Gastroesophageal sphincter (tissue), 4 donors: ENCODE results near the gene ENG. TPM values are rescaled to one million over a fixed set of nuclear protein-coding genes. Genes with fewer than 3 reads are reported as not detected.
A peak's percentile ranks its signal among the peaks of the same experiment; 100 is the strongest.

ENCODE experiments used
- ATAC-seq: fragments of 150-250 bp; one replicate; pipeline ENCODE4 v1.9.1; 2016; ENCODE audit warnings: mild to moderate bottlenecking, moderate library complexity
- H3K27ac ChIP-seq, 4 donors: fragments of 200-600 bp; sonication (generic) in 3 of 4; 1 replicate in 3 of 4; 2 replicates in 1 of 4; pipeline ENCODE4 v1.5.1; 2016 to 2019
- H3K27me3 ChIP-seq: fragments of 200-600 bp; sonication (generic); one replicate; pipeline ENCODE4 v1.5.1; 2019
- H3K36me3 ChIP-seq, 2 donors: fragments of 200-600 bp; sonication (generic); one replicate each; pipeline ENCODE4 v1.5.1; 2019; ENCODE audit warnings: control low read depth in 1 of 2
- H3K4me1 ChIP-seq, 3 donors: fragments of 200-600 bp; sonication (generic); 1 replicate in 2 of 3; 2 replicates in 1 of 3; pipeline ENCODE4 v1.5.1; 2016 to 2019; ENCODE audit warnings: control low read depth in 2 of 3
- H3K4me3 ChIP-seq, 2 donors: fragments of 200-600 bp; sonication (generic); one replicate each; pipeline ENCODE4 v1.5.1; 2019; ENCODE audit warnings: mild to moderate bottlenecking in 1 of 2, moderate library complexity in 1 of 2
- H3K9me3 ChIP-seq, 3 donors: fragments of 200-600 bp; sonication (generic); one replicate each; pipeline ENCODE4 v1.5.1; 2017 to 2019; ENCODE audit warnings: control low read depth in 2 of 3
- CTCF ChIP-seq, 4 experiments: fragments of 200-600 bp in 2 of 4; fragments of 450-650 bp in 2 of 4; sonication (generic) in 1 of 4; IDR thresholded peaks; one replicate each; pipeline ENCODE4 v1.5.1; 2017 to 2019; ENCODE audit warnings: antibody characterized with exemption in 4 of 4, mild to moderate bottlenecking in 2 of 4, moderate library complexity in 2 of 4
- EP300 ChIP-seq: sonication (generic); formaldehyde crosslinking; IDR thresholded peaks from one replicate; pipeline ENCODE4 v1.6.1; 2017; ENCODE audit warnings: antibody characterized with exemption, mild to moderate bottlenecking
- POLR2A ChIP-seq, 2 donors: fragments of 450-650 bp; IDR thresholded peaks; one replicate each; pipeline ENCODE4 v1.6.1; 2017; ENCODE audit warnings: antibody characterized with exemption in 2 of 2, mild to moderate bottlenecking in 2 of 2, moderate library complexity in 1 of 2
- POLR2AphosphoS5 ChIP-seq: sonication (generic); formaldehyde crosslinking; IDR thresholded peaks from one replicate; pipeline ENCODE4 v1.6.1; 2017; ENCODE audit warnings: antibody characterized with exemption
- WGBS, 2 donors: methylation state at CpG; one replicate each; pipeline ENCODE4 v1.1.5; 2018; ENCODE audit warnings: low coverage in 1 of 2; 5-methylcytosine and 5-hydroxymethylcytosine counted together
- total RNA-seq, 4 donors: library from RNA; depleted of rRNA; stranded (reverse); fragments of >200 nt; gene quantifications; one replicate each; pipeline ENCODE4 v1.1.0, GENCODE V29; 2016

The ENG gene
- total RNA-seq, 4 donors from 2014 or later = 21.3 to 76.5 (median 48.0) TPM

GRCh38 chr9:127806871-127807270, 47.6 kb downstream of the ENG start:
- Histone ChIP-seq H3K4me3 (no peak overlapping the region), H3K27me3 (no peaks in the 10 kb centered on the region), H3K9me3 (no peaks in the 10 kb centered on the region), H3K36me3 (peaks cover 0 to 69% of the 10 kb centered on the region in 2 donors), H3K27ac (no peak overlapping the region), H3K4me1 (peaks cover 0 to 42% (median 15%) of the 10 kb centered on the region in 3 donors)
- no peak for ATAC-seq
- WGBS, 2 donors = 75 to 91% methylated on average over 3 to 6 of the region's 14 CpGs
- no peak for TF ChIP-seq CTCF (IDR thresholded peaks at IDR 0.05)
- TF ChIP-seq EP300 = no peak
- TF ChIP-seq POLR2A (IDR thresholded peaks at IDR 0.05) = no peak
- TF ChIP-seq POLR2AphosphoS5 = no peak

- Histone ChIP-seq H3K27me3 (no peaks in the 10 kb centered on the region), H3K4me3 (no peak overlapping the region), H3K4me1 (peaks cover 0 to 48% (median 19%) of the 10 kb centered on the region in 3 donors), H3K36me3 (peaks cover 0 to 56% of the 10 kb centered on the region in 2 donors), H3K27ac (no peak overlapping the region), H3K9me3 (no peaks in the 10 kb centered on the region)
- 50 to 58% methylated on average over 4 to 5 of the region's 8 CpGs for WGBS, 2 donors
- ATAC-seq = no peak
- TF ChIP-seq CTCF (IDR thresholded peaks at IDR 0.05) = peak in 1 of 4 experiments; percentile 15
- TF ChIP-seq EP300 = no peak
These were observed 48.8 kb downstream of the ENG start for GRCh38 chr9:127805620-127806019.

GRCh38 chr9:127803507-127804352, 50.7 kb downstream of the ENG start:
- no peaks in the 10 kb centered on the region for H3K27me3 ChIP-seq
- no peak for ATAC-seq
- no peak for TF ChIP-seq POLR2A (IDR thresholded peaks at IDR 0.05)
- no peak for TF ChIP-seq CTCF (IDR thresholded peaks at IDR 0.05)
- TF ChIP-seq EP300 = no peak
- no peak for TF ChIP-seq POLR2AphosphoS5
- H3K36me3 ChIP-seq = peaks cover 0 to 37% of the 10 kb centered on the region in 2 donors
- 15 to 22% methylated on average over 7 to 8 of the region's 18 CpGs for WGBS, 2 donors
- H3K9me3 ChIP-seq = no peaks in the 10 kb centered on the region
- peak overlapping the region; percentile 76 to 97 (median 92) for H3K27ac ChIP-seq
- peaks cover 0 to 35% (median 19%) of the 10 kb centered on the region in 3 donors for H3K4me1 ChIP-seq
- H3K4me3 ChIP-seq = peak overlapping the region; percentile 63 to 74

- peak; percentile 93 for ATAC-seq
- H3K36me3 ChIP-seq = peaks cover 0 to 28% of the 10 kb centered on the region in 2 donors
- peaks cover 0 to 35% (median 19%) of the 10 kb centered on the region in 3 donors for H3K4me1 ChIP-seq
- no peaks in the 10 kb centered on the region for H3K27me3 ChIP-seq
- peak within 1 kb of the TSS; percentile 63 to 74 for H3K4me3 ChIP-seq
- H3K27ac ChIP-seq = peak within 1 kb of the TSS; percentile 76 to 97 (median 92)
- 0 to 3% methylated on average over 4 to 6 of the region's 83 CpGs for WGBS, 2 donors
- no peaks in the 10 kb centered on the region for H3K9me3 ChIP-seq
- peak; percentile 74 to 82 for TF ChIP-seq POLR2A (IDR thresholded peaks at IDR 0.05)
- TF ChIP-seq CTCF (IDR thresholded peaks at IDR 0.05) = peak in 1 of 4 experiments; percentile 9
- TF ChIP-seq EP300 = no peak
- TF ChIP-seq POLR2AphosphoS5 = peak; percentile 49
These were observed 51.6 kb downstream of the ENG start, which contains the start of gene FPGS for GRCh38 chr9:127802576-127803443. Gene FPGS (plus strand): TSS chr9:127802882. CDS start chr9:127802925, 43 bp downstream.
